ENCODE data around the gene FAIM2. TPM values are rescaled to one million over a fixed set of nuclear protein-coding genes. Genes with fewer than 3 reads are reported as not detected.
A peak's percentile ranks its signal among the peaks of the same experiment; 100 is the strongest.

Gene FAIM2
- total and polyA plus RNA-seq, 5 experiments from 2014 or later: 0.39 TPM; not detected in 4

DNA sequence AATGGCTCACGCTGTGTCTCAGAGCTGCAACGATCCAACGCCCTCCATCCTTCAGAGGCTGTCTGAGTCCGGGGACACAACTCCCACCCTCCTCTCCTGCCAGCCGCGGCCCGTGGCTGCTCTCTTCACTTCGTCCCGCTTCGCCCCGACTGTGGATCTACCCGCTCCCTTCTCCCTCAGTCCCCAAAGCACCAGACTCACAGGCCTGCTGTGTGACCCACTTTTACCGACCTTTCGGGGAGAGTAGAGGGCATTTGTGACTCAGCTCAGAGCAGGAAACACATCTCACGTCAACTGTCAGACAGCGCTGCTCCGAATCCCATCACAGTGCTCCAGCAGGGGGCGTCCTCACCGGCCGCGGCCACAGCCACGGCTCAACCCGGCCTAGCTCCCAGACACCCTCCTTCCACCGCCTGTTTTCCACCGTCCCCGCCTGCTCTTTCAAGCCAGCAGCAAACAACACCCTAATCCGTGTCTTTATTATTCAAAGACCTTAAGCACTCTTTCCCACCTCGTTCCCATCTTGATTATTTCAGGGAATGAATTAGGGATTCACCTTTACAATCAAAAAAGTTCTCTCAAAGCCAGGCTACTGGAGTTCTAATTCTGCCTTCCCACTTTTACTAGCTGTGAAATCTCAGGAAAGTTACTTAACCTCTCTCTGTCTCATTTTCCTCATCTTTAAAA lies 41.8 kb upstream of the FAIM2 start:
- Mint-ChIP-seq H3K4me3 (peak overlapping the region; percentile 77 to 93 (median 88)), H3K9me3 (no peaks in the 10 kb centered on the region), H3K36me3 (no peaks in the 10 kb centered on the region), H3K27ac (peak overlapping the region; percentile 22 to 90 (median 67)), H3K4me1 (peaks cover 5 to 19% (median 10%) of the 10 kb centered on the region in 4 donors), H3K27me3 (peaks cover 5 to 22% (median 11%) of the 10 kb centered on the region in 5 donors)
- ATAC-seq (peak; percentile 97 to 99), DNase-seq (peak; percentile 42 to 80 (median 69))
- POLR2A ChIA-PET: interaction anchor here (1.2 kb wide), 1 partner anchor 80 kb away, joined by 3 read pairs; the partner anchor contains the start of gene RACGAP1

DNA sequence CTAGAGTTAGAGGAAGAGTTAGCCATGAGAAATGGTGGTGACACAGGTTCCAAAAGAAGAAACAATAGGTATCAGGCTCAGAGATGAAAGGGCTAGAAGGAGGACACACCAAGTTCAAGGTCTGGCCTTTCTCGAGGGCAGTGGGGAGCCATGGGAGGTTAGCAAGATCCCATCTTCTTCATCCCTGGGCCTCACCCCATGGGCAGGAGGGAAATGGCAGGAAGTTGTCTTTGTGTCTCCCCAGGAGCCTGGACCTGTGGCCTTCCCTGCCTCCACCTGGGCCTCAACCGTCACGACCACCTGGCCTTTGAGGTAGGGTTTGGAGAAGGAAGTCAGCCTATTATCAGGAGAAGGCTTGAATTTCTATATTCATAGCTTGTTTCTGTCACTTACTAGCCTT lies 41.0 kb upstream of the FAIM2 start:
- ATAC-seq (no peak), DNase-seq (no peak)
- H3K4me1 Mint-ChIP-seq: peaks cover 5 to 19% (median 10%) of the 10 kb centered on the region in 4 donors
- no peaks in the 10 kb centered on the region for H3K36me3 Mint-ChIP-seq
- peak overlapping the region in 4 of 10 donors; percentile 6 to 91 (median 86) for H3K4me3 Mint-ChIP-seq
- POLR2A ChIA-PET: no interaction called here
- H3K27me3 Mint-ChIP-seq: peaks cover 4 to 15% (median 11%) of the 10 kb centered on the region in 5 donors
- no peaks in the 10 kb centered on the region for H3K9me3 Mint-ChIP-seq
- H3K27ac Mint-ChIP-seq: peak overlapping the region in 3 of 10 donors; percentile 44 to 80 (median 66)

DNA sequence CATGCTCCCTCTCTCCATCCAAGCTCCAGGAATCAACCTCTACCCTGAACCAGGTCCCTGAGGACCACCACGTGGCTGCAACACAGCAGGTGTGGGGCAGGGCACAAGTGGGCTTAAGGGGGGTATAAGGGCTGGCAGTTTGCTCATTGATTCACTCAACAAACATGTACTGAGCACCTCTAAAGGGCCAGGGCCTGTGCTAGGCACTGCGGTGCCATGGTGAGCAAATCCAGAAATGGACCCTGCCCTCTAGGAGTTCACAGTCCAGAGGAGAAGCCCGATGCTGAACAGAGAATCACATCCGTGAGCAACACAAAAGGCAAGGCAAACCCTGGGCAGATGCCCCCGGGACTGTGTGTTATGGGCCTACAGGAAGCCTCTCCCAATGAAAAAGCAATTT lies 40.3 kb upstream of the FAIM2 start:
- ATAC-seq (no peak), DNase-seq (no peak)
- H3K27me3 Mint-ChIP-seq: peaks cover 3 to 12% (median 6%) of the 10 kb centered on the region in 5 donors
- H3K9me3 Mint-ChIP-seq: no peaks in the 10 kb centered on the region
- POLR2A ChIA-PET: no interaction called here
- H3K4me3 Mint-ChIP-seq: no peak overlapping the region
- peaks cover 5 to 19% (median 10%) of the 10 kb centered on the region in 4 donors for H3K4me1 Mint-ChIP-seq
- H3K36me3 Mint-ChIP-seq: no peaks in the 10 kb centered on the region
- no peak overlapping the region for H3K27ac Mint-ChIP-seq

DNA sequence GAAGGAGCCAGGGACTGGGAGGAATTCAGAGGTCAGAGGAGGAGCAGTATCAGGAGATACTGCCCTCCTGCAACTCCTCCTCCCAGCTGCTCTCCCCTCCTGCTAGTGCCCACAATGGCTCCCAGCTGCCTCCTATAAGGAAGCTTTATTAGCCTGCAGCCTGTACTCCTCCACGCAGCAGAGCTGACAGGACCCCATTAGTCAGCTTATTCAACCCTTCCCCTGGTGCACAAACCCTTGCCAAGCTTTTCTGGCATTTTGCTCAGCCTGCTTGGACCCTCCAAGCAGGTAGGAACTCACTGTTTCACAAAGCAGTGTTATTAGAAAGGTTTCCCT lies 39.9 kb upstream of the FAIM2 start:
- ATAC-seq (no peak), DNase-seq (no peak)
- Mint-ChIP-seq H3K27ac (no peak overlapping the region), H3K36me3 (no peaks in the 10 kb centered on the region), H3K4me3 (no peak overlapping the region), H3K27me3 (peaks cover 0 to 7% (median 1%) of the 10 kb centered on the region in 5 donors), H3K4me1 (peaks cover 5 to 16% (median 10%) of the 10 kb centered on the region in 4 donors), H3K9me3 (no peaks in the 10 kb centered on the region)
- POLR2A ChIA-PET: no interaction called here

DNA sequence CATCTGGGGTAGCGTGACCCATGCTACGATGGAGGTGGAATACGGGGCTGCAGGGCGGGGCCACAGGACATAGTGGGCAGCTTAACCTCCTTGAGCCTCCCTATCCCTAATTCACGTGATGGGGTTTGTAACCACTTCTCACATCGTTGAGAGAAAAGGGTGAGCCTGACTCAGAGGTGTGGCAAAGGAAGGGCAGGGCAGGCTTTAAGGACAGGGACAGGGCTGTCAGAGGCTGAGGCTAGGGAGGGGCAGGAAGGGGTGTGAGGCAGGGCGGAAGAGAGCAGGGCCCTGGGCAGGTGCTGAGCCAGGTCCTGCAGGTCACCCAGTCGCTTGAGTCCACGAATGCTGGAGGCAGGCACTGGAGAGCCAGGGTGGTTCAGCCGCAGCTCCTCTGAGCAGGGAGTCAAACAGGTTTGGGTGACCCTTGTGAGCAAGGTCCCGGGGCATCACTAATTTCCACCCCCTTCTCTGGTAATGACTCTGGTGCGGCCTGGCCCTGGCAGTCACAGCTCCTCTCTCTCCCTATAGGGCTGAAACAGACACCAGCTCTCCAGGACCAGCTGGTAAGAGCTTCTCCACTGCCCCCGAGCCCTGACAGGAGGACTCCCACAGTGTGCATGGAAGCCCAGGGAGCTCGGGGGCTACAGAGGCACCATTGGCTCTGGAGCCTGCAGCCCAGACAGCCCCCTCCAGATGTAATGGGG lies 39.4 kb upstream of the FAIM2 start:
- Mint-ChIP-seq H3K4me3 (no peak overlapping the region), H3K36me3 (no peaks in the 10 kb centered on the region), H3K9me3 (no peaks in the 10 kb centered on the region), H3K27ac (no peak overlapping the region), H3K27me3 (peaks cover 0 to 7% (median 0%) of the 10 kb centered on the region in 5 donors), H3K4me1 (peaks cover 5 to 16% (median 10%) of the 10 kb centered on the region in 4 donors)
- no peak for ATAC-seq
- DNase-seq: no peak
- POLR2A ChIA-PET: no interaction called here

DNA sequence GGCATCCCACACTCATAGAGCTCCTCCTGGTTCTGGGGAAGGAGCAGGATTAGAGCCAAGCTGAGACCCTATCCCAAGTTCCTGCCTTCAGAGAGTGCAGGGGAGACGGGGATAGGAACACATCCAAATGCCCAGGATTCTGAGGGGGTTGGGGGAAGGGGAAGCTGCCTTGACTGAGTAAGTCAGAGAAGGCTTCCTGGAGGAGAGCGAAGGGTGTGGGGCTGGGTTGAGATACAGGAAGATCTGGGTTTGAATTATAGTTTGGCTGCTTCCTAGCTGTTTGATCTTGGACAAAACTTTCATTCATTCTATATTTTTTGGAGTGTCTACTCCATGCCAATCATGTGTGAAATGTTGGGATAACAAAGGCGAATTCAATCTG lies 38.8 kb upstream of the FAIM2 start:
- Mint-ChIP-seq H3K9me3 (no peaks in the 10 kb centered on the region), H3K36me3 (no peaks in the 10 kb centered on the region), H3K27ac (no peak overlapping the region), H3K4me1 (peaks cover 5 to 16% (median 10%) of the 10 kb centered on the region in 4 donors), H3K27me3 (peaks cover 0 to 8% (median 0%) of the 10 kb centered on the region in 5 donors), H3K4me3 (no peak overlapping the region)
- DNase-seq (no peak), ATAC-seq (no peak)
- POLR2A ChIA-PET: interaction anchor here (0.6 kb wide), 1 partner anchor 29 kb away, joined by 4 read pairs; no protein-coding TSS in a partner anchor

DNA sequence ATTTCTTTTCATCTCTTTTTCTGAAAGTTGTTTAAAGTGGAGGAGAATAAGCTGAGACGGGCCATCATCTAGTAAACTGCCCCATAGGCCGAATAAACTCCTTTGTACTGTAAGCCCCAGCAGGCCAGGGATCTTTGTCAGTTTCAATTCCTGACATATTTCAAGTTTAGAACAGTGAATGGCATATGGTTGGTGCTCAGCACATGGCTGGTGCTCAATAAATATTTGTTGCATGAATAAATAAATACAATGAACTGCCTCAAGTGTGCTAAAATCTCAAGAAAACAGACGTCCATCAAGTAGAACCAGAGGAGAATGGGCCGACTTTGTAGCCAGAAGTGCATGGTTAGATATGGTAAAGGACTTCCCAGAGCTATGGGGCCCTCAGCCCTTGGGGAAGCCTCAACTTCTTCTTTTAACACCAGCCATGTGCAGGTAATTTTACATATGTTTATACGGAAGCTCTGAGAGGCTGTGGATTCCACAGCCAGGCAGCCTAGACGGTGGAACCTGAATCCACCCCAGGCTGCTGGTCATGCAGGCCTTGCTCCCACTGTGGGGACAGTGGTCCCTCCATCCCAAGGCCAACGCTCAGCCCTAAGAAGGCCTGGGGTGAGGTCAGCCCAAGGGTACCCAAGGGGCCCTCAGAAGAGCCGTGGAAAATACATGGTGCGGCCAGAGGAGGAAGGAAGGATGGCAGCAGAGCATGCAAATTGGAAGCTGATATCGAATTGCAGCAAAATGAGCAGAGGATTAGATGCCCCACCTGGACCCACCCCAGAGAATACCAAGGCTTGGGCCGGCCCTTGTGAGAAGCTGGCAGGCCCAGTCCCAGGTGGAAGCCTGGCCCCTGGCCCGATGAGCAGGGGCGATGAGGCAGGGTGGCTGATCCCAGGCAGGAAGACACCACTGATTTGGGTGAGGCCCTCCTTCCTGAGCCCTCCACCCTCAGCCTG lies 38.1 kb upstream of the FAIM2 start:
- H3K36me3 Mint-ChIP-seq: no peaks in the 10 kb centered on the region
- ATAC-seq (no peak), DNase-seq (no peak)
- no peaks in the 10 kb centered on the region for H3K9me3 Mint-ChIP-seq
- H3K4me1 Mint-ChIP-seq: peaks cover 5 to 16% (median 10%) of the 10 kb centered on the region in 4 donors
- peaks cover 0 to 10% (median 0%) of the 10 kb centered on the region in 5 donors for H3K27me3 Mint-ChIP-seq
- peak overlapping the region in 1 of 10 donors; percentile 10 for H3K4me3 Mint-ChIP-seq
- POLR2A ChIA-PET: interaction anchor here (0.6 kb wide), 1 partner anchor 29 kb away, joined by 4 read pairs; no protein-coding TSS in a partner anchor
- H3K27ac Mint-ChIP-seq: no peak overlapping the region

DNA sequence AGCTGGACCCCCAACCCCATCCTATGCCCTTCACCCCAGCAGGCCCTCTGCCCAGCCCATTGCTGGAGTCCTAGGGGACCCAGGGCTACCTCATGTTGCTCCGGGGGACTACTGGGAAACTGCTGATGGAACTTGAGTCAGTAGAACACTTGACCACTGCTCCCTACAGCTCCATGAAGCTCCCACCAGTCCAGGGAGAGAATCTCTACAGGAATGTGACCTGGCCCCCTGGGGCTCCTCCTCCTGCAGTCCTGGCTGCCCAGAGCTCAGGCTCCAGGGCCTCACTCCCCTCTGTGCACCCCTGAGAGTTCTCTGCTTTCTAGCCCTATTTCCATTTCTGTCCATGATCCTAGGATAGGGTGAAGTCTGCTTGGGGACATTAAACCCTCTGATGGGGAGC lies 36.0 kb upstream of the FAIM2 start:
- Mint-ChIP-seq H3K27ac (peak overlapping the region in 1 of 10 donors; percentile 80), H3K4me1 (peaks cover 0 to 2% (median 0%) of the 10 kb centered on the region in 4 donors), H3K4me3 (no peak overlapping the region), H3K36me3 (no peaks in the 10 kb centered on the region), H3K9me3 (no peaks in the 10 kb centered on the region), H3K27me3 (peaks cover 0 to 10% (median under 1%) of the 10 kb centered on the region in 5 donors)
- POLR2A ChIA-PET: no interaction called here
- ATAC-seq: no peak
- DNase-seq: no peak

DNA sequence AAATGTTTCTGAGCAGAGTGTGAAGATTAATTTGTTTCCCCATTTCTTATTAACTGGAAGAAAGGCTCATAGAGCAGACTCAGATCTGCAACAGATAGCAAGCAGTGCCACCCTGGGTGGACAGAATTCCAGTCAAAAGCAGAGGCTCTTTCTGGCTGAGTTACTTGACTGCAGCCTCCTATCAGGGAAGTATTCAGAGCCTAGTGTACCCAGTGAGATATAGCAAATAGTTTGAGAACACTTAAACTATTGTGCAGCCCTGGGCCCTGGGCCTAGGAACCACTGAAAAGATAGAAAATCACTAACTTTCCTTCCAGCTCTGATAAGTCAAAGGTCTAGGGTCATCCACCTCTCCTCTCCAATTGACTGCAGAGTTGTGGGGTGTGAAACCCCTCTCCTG lies 35.6 kb upstream of the FAIM2 start:
- POLR2A ChIA-PET: no interaction called here
- no peak for DNase-seq
- Mint-ChIP-seq H3K27ac (no peak overlapping the region), H3K4me1 (no peaks in the 10 kb centered on the region), H3K9me3 (no peaks in the 10 kb centered on the region), H3K4me3 (no peak overlapping the region), H3K36me3 (no peaks in the 10 kb centered on the region), H3K27me3 (peaks cover 0 to 10% (median 3%) of the 10 kb centered on the region in 5 donors)
- ATAC-seq: no peak

DNA sequence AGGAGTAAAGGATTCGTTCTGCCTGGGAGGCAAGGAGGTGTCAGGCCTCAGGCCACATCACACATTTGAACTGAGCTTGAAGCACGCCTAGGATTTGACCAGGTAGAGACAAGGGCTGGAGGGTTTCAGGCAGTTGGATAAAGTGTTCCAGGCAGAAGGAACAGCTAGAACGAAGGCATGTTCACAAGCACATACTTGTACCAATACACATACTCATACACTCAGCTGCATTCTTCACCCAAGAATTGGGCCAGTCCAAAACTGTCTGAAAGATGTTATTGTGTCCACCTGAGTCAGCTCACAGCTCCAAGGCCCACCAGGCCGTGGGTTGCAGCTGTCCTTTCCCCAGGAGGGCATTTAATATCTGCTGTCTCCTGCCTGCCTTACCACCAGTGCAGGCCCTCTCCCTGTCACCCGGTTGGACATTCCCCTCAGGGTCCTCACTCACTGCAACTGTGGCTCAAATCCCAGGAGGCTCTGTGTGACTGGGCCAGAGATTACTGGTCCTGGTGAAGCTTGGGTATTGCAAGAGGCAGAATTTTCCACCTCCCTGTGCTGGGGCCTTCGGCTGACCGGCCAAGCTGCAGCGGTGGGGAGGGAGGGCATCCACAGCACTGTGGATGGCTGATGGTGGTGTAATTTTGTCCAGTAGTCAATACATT lies 34.1 kb upstream of the FAIM2 start:
- POLR2A ChIA-PET: interaction anchor here (0.5 kb wide), 1 partner anchor 285 kb away, joined by 4 read pairs; no protein-coding TSS in a partner anchor
- ATAC-seq (no peak), DNase-seq (no peak)
- Mint-ChIP-seq H3K27me3 (peaks cover 0 to 7% (median 3%) of the 10 kb centered on the region in 5 donors), H3K9me3 (no peaks in the 10 kb centered on the region), H3K27ac (no peak overlapping the region), H3K4me1 (no peaks in the 10 kb centered on the region), H3K4me3 (no peak overlapping the region), H3K36me3 (no peaks in the 10 kb centered on the region)

DNA sequence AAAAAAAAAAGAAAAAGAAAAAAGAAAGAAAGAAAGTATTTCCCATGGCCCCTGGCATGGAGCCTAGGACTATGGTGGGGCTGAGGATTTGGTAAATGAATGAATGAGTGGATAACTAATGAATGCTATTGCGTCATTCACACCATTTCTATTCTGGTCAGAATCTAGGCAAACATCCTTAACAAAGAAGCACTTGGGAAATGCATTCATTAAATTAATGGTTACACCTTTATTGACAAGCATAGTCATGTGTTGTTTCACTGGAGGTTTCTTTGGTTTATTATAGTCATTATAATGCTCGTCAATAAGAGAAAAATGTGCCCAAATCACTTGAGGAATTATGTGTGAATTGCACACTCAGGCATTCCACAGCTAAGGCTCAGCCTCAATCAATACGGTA lies 33.2 kb upstream of the FAIM2 start:
- Mint-ChIP-seq H3K9me3 (no peaks in the 10 kb centered on the region), H3K4me1 (no peaks in the 10 kb centered on the region), H3K4me3 (no peak overlapping the region), H3K27ac (no peak overlapping the region), H3K27me3 (peaks cover 0 to 3% (median 3%) of the 10 kb centered on the region in 5 donors), H3K36me3 (no peaks in the 10 kb centered on the region)
- DNase-seq (no peak), ATAC-seq (no peak)
- POLR2A ChIA-PET: interaction anchor here (0.7 kb wide), 1 partner anchor 22 kb away, joined by 4 read pairs; no protein-coding TSS in a partner anchor

DNA sequence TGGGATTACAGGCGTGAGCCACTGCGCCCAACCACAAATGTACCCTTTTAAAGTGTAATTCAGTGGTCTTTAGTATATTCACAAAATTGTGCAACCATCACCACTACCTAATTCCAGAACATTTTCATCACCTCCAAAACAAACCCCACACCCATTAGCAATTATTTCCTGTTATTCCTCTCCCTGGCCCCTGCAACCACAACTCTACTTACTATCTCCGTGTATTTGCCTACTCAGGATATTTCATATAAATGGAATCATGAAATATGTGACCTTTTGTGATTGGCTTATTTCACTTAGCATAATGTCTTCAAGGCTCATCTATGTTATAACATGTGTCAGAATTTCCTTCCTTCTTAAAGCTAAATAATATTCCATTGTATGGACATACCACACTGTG lies 30.8 kb upstream of the FAIM2 start:
- no peak for ATAC-seq
- DNase-seq: no peak
- no peaks in the 10 kb centered on the region for H3K9me3 Mint-ChIP-seq
- H3K36me3 Mint-ChIP-seq: no peaks in the 10 kb centered on the region
- H3K4me3 Mint-ChIP-seq: no peak overlapping the region
- no peak overlapping the region for H3K27ac Mint-ChIP-seq
- peaks cover 2 to 9% (median 6%) of the 10 kb centered on the region in 5 donors for H3K27me3 Mint-ChIP-seq
- H3K4me1 Mint-ChIP-seq: no peaks in the 10 kb centered on the region
- POLR2A ChIA-PET: no interaction called here
